Measurements from ENCODE around the gene BGN. TPM values are rescaled to one million over a fixed set of nuclear protein-coding genes. Genes with fewer than 3 reads are reported as not detected.
A peak's percentile ranks its signal among the peaks of the same experiment; 100 is the strongest.

Gene BGN
- total and polyA plus RNA-seq, 2 donors: 3.4 to 21.6 TPM

DNA sequence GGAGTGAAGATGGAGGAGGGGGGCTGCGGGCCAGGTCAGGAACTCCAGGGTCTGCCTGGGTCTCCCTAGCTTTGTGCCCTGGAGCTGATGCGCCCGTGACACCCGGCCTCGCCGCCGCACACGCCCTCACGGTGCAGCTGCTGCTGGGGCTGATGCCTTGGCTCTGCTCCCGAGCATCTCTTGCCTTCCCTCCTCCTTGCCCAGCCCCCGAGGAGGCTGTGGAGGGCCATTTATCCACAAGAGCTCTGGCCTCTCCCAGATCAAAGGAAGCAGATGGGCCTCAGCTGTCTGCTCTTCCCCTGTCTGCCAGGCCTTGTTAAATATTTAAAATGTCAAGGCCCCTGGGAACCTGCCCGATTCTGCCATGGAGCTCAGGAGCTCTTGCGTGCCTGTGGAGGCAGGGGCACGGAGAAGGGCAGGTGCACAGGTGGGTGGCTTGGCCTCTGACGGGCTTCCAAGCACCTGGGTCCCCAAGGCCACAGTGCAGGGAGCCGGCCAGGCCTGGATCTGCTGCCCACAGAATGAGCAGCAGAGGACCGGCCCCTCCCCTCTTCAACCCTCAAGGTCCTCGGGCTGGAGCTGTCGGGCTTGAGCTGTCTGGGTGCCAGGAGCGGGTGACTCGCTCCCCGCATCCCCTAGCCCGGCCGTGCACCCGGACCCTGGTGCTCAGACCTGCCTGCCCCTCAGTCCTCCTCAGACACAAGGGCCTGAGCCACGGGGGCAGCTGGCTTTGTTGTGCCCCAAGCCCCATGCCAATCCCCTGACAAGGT is 42.9 kb downstream of the BGN start:
- Histone ChIP-seq H3K4me3 (ENCODE audit: low read length in 2 of 2) (no peak overlapping the region), H3K9me3 (ENCODE audit: control insufficient read depth in 2 of 2, insufficient read depth in 1 of 2, low read length in 1 of 2) (no peaks in the 10 kb centered on the region), H3K27me3 (ENCODE audit: control insufficient read depth in 2 of 2, insufficient read depth in 1 of 2, low read length in 1 of 2) (peaks cover 3 to 14% of the 10 kb centered on the region in 2 donors), H3K27ac (ENCODE audit: low read depth in 1 of 2, low read length in 1 of 2) (no peak overlapping the region), H3K4me1 (ENCODE audit: control insufficient read depth in 2 of 2, insufficient read depth in 2 of 2, low read length in 2 of 2) (no peaks in the 10 kb centered on the region), H3K36me3 (ENCODE audit: control insufficient read depth in 2 of 2, insufficient read depth in 2 of 2, low read length in 1 of 2) (no peaks in the 10 kb centered on the region)
- 90% methylated on average over 26 of the region's 26 CpGs for WGBS
- DNase-seq (ENCODE audit: low read depth in 6 of 9, low spot score in 9 of 9): no peak

DNA sequence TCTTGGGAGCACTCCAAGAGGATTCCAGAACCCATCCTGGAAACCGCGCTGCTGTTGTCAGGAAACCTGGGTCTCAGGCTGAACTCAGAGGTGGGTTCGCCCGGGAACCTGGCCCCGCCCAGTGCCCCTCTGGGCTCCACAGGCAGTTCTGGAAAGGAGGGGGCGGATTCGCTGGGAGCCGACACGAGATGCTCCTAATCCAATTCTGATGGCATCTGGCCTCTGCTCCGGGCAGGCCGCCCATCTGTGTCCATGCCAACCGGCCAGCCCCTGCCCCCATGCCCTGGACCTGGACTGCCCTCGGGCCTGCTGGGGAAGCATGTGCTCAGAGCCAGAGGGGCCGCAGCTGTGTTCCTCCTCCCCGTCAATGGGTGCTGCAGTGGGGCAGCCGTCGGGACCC is 43.6 kb downstream of the BGN start:
- WGBS: 88% methylated on average over 17 of the region's 17 CpGs
- H3K27ac ChIP-seq (ENCODE audit: low read depth in 1 of 2, low read length in 1 of 2): no peak overlapping the region
- DNase-seq (ENCODE audit: low read depth in 6 of 9, low spot score in 9 of 9): no peak
- H3K27me3 ChIP-seq (ENCODE audit: control insufficient read depth in 2 of 2, insufficient read depth in 1 of 2, low read length in 1 of 2): peaks cover 3 to 14% of the 10 kb centered on the region in 2 donors
- H3K9me3 ChIP-seq (ENCODE audit: control insufficient read depth in 2 of 2, insufficient read depth in 1 of 2, low read length in 1 of 2): no peaks in the 10 kb centered on the region
- H3K36me3 ChIP-seq (ENCODE audit: control insufficient read depth in 2 of 2, insufficient read depth in 2 of 2, low read length in 1 of 2): no peaks in the 10 kb centered on the region
- no peak overlapping the region for H3K4me3 ChIP-seq (ENCODE audit: low read length in 2 of 2)
- no peaks in the 10 kb centered on the region for H3K4me1 ChIP-seq (ENCODE audit: control insufficient read depth in 2 of 2, insufficient read depth in 2 of 2, low read length in 2 of 2)

DNA sequence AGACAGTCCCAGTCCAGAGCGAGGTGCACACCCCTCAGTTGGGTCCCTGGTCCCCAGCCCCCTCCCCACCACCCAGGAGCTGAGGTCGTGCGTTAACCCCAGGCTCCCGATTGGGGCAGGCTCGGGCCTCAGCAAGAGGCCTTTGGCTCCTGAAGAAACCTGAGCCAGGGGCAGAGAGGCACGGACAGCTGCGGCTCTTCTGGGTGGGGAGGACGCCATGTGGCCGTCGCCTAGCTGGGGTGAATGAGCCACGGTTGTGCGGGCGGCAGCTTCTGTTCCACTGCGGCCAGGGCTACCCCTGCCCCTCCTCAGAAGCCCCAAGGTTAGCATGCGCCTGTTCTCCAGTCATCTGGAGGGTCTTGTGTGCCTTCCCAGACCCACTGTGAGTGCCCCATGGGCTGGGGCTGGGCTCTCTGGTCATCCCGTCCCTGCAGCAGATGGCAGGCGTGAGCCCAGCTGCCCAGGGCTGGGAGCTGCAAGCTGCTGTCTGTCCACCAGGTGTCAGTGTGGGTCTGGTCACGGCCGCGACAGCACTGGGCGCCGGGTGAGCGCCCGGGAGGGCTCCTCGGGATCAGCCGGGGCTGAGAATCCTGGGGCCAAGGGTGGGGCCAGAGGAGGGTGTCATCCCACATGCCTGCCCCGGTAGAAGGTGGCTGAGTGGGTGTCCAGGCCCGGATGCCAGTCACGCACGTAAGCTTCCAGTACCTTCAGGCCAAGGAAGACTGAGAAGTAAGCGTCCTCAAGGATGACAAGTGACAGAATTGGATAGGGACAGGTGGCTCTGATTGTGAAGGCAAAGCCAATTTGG is 44.6 kb downstream of the BGN start:
- Histone ChIP-seq H3K4me3 (ENCODE audit: low read length in 2 of 2) (no peak overlapping the region), H3K27me3 (ENCODE audit: control insufficient read depth in 2 of 2, insufficient read depth in 1 of 2, low read length in 1 of 2) (peaks cover 3 to 14% of the 10 kb centered on the region in 2 donors), H3K9me3 (ENCODE audit: control insufficient read depth in 2 of 2, insufficient read depth in 1 of 2, low read length in 1 of 2) (no peaks in the 10 kb centered on the region), H3K27ac (ENCODE audit: low read depth in 1 of 2, low read length in 1 of 2) (no peak overlapping the region), H3K4me1 (ENCODE audit: control insufficient read depth in 2 of 2, insufficient read depth in 2 of 2, low read length in 2 of 2) (no peaks in the 10 kb centered on the region), H3K36me3 (ENCODE audit: control insufficient read depth in 2 of 2, insufficient read depth in 2 of 2, low read length in 1 of 2) (no peaks in the 10 kb centered on the region)
- DNase-seq (ENCODE audit: low read depth in 6 of 9, low spot score in 9 of 9): peak in 7 of 9 donors; percentile 3 to 54 (median 8)
- WGBS: 41% methylated on average over 31 of the region's 31 CpGs

DNA sequence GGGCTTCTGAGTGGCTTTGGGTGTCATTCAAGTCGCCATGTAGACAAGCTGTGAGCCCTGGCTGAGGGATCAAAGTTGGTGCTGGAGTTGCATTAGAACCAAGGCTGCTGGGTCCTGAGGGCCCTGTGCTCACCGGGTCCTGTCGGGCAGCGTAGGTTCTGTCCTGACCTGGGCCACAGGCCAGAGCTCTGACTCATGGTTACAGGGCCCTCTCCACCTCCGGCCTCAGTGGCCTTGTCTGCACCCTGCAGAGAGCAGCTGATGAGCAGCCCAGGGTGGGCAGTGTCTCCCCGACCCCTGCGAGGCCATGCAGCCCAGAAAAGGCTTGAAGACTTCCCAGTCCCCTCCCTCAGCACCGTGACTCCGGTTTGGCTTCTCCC is 45.2 kb downstream of the BGN start:
- Histone ChIP-seq H3K27ac (ENCODE audit: low read depth in 1 of 2, low read length in 1 of 2) (no peak overlapping the region), H3K4me3 (ENCODE audit: low read length in 2 of 2) (no peak overlapping the region), H3K27me3 (ENCODE audit: control insufficient read depth in 2 of 2, insufficient read depth in 1 of 2, low read length in 1 of 2) (peaks cover 3 to 14% of the 10 kb centered on the region in 2 donors), H3K9me3 (ENCODE audit: control insufficient read depth in 2 of 2, insufficient read depth in 1 of 2, low read length in 1 of 2) (no peaks in the 10 kb centered on the region), H3K4me1 (ENCODE audit: control insufficient read depth in 2 of 2, insufficient read depth in 2 of 2, low read length in 2 of 2) (no peaks in the 10 kb centered on the region), H3K36me3 (ENCODE audit: control insufficient read depth in 2 of 2, insufficient read depth in 2 of 2, low read length in 1 of 2) (no peaks in the 10 kb centered on the region)
- WGBS: 84% methylated on average over 9 of the region's 9 CpGs
- no peak for DNase-seq (ENCODE audit: low read depth in 6 of 9, low spot score in 9 of 9)

DNA sequence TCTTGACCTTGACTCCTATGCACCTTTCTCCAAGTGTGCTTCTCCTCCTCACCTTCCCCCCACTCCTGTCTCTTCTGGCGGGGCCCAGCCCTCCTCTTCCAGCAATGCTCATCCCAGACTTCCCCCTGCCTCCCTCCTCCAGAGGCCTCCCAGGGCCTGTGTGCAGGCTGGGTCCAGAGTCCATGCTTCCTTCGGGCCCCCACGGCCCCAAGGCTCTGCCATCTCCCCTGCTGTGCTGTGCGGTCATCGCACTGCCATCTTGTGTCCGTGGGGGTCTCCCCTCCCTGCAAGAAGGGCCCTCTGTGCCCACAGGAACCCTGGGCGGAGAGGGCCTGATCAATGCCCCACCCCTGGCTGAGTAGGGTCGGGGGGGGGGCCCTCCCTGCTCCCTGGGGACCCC is 49.9 kb downstream of the BGN start:
- DNase-seq (ENCODE audit: low read depth in 6 of 9, low spot score in 9 of 9): no peak
- H3K4me3 ChIP-seq (ENCODE audit: low read length in 2 of 2): no peak overlapping the region
- WGBS: 90% methylated on average over 8 of the region's 8 CpGs
- peaks cover 0 to 18% of the 10 kb centered on the region in 2 donors for H3K27me3 ChIP-seq (ENCODE audit: control insufficient read depth in 2 of 2, insufficient read depth in 1 of 2, low read length in 1 of 2)
- H3K27ac ChIP-seq (ENCODE audit: low read depth in 1 of 2, low read length in 1 of 2): no peak overlapping the region
- H3K4me1 ChIP-seq (ENCODE audit: control insufficient read depth in 2 of 2, insufficient read depth in 2 of 2, low read length in 2 of 2): no peaks in the 10 kb centered on the region
- H3K36me3 ChIP-seq (ENCODE audit: control insufficient read depth in 2 of 2, insufficient read depth in 2 of 2, low read length in 1 of 2): no peaks in the 10 kb centered on the region
- no peaks in the 10 kb centered on the region for H3K9me3 ChIP-seq (ENCODE audit: control insufficient read depth in 2 of 2, insufficient read depth in 1 of 2, low read length in 1 of 2)

DNA sequence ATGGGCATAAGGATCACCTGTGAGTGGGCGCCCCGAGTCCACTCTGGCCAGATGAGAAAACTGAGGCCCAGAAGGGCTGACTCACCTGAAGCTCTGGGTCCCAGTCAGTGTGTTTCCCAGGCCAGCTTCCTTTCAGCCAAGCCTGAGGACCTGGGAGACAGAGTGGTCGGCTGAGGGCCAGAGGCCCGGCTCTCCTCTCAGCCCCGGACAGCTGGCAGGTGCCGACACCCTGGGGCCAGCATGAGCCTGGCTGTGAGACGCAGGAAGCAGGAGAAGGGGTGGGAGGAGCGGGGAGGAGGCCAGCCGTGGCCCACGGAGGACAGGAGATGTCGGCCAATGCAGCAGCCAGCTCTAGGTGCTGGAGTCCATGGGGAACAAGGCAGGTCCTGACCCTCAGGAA is 51.6 kb downstream of the BGN start:
- no peak overlapping the region for H3K27ac ChIP-seq (ENCODE audit: low read depth in 1 of 2, low read length in 1 of 2)
- no peaks in the 10 kb centered on the region for H3K4me1 ChIP-seq (ENCODE audit: control insufficient read depth in 2 of 2, insufficient read depth in 2 of 2, low read length in 2 of 2)
- no peaks in the 10 kb centered on the region for H3K36me3 ChIP-seq (ENCODE audit: control insufficient read depth in 2 of 2, insufficient read depth in 2 of 2, low read length in 1 of 2)
- 94% methylated on average over 11 of the region's 11 CpGs for WGBS
- H3K9me3 ChIP-seq (ENCODE audit: control insufficient read depth in 2 of 2, insufficient read depth in 1 of 2, low read length in 1 of 2): no peaks in the 10 kb centered on the region
- no peak overlapping the region for H3K4me3 ChIP-seq (ENCODE audit: low read length in 2 of 2)
- peaks cover 0 to 12% of the 10 kb centered on the region in 2 donors for H3K27me3 ChIP-seq (ENCODE audit: control insufficient read depth in 2 of 2, insufficient read depth in 1 of 2, low read length in 1 of 2)
- DNase-seq (ENCODE audit: low read depth in 6 of 9, low spot score in 9 of 9): no peak

DNA sequence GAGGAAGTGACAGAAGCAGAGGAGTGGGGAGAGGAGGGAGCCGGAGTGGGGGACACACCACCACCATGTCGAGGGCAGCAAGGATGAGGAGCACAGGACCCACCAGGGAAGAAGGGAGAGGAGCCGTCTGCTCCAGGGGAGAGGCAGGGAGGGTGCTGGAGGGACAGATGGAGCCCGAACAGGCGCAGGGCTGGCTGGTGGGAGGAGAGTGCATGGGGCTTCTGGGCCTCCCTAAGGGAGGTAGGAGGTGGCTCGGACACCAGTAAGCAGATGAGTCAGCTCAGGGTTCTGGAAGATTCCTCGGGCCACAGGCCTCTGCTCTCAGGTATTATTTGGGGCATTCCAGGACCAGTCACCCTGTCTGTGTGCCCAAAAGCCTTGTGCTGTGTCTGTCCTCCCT is 52.4 kb downstream of the BGN start:
- peaks cover 0 to 12% of the 10 kb centered on the region in 2 donors for H3K27me3 ChIP-seq (ENCODE audit: control insufficient read depth in 2 of 2, insufficient read depth in 1 of 2, low read length in 1 of 2)
- H3K36me3 ChIP-seq (ENCODE audit: control insufficient read depth in 2 of 2, insufficient read depth in 2 of 2, low read length in 1 of 2): no peaks in the 10 kb centered on the region
- H3K4me3 ChIP-seq (ENCODE audit: low read length in 2 of 2): no peak overlapping the region
- H3K4me1 ChIP-seq (ENCODE audit: control insufficient read depth in 2 of 2, insufficient read depth in 2 of 2, low read length in 2 of 2): no peaks in the 10 kb centered on the region
- no peaks in the 10 kb centered on the region for H3K9me3 ChIP-seq (ENCODE audit: control insufficient read depth in 2 of 2, insufficient read depth in 1 of 2, low read length in 1 of 2)
- no peak for DNase-seq (ENCODE audit: low read depth in 6 of 9, low spot score in 9 of 9)
- 74% methylated on average over 7 of the region's 7 CpGs for WGBS
- no peak overlapping the region for H3K27ac ChIP-seq (ENCODE audit: low read depth in 1 of 2, low read length in 1 of 2)

DNA sequence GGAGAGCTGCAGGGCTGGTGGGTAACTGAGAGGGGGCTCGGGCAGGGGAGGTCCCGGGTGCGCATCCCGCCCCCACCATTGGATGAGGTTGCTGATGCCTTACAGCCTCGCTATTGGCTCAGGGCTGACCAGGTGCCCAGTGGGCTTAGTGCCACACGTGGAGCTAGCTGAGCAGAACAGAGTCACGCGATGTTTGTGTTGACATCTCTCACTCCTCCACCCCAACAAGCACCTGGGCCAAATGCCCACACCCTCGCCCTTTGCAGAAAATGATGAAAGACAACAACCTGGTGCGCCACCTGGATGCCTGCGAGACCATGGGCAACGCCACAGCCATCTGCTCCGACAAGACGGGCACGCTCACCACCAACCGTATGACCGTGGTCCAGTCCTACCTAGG is 54.5 kb downstream of the BGN start:
- no peak for DNase-seq (ENCODE audit: low read depth in 6 of 9, low spot score in 9 of 9)
- Histone ChIP-seq H3K27ac (ENCODE audit: low read depth in 1 of 2, low read length in 1 of 2) (no peak overlapping the region), H3K4me1 (ENCODE audit: control insufficient read depth in 2 of 2, insufficient read depth in 2 of 2, low read length in 2 of 2) (no peaks in the 10 kb centered on the region), H3K36me3 (ENCODE audit: control insufficient read depth in 2 of 2, insufficient read depth in 2 of 2, low read length in 1 of 2) (no peaks in the 10 kb centered on the region), H3K9me3 (ENCODE audit: control insufficient read depth in 2 of 2, insufficient read depth in 1 of 2, low read length in 1 of 2) (no peaks in the 10 kb centered on the region), H3K4me3 (ENCODE audit: low read length in 2 of 2) (no peak overlapping the region), H3K27me3 (ENCODE audit: control insufficient read depth in 2 of 2, insufficient read depth in 1 of 2, low read length in 1 of 2) (peaks cover 0 to 13% of the 10 kb centered on the region in 2 donors)
- 94% methylated on average over 17 of the region's 17 CpGs for WGBS

DNA sequence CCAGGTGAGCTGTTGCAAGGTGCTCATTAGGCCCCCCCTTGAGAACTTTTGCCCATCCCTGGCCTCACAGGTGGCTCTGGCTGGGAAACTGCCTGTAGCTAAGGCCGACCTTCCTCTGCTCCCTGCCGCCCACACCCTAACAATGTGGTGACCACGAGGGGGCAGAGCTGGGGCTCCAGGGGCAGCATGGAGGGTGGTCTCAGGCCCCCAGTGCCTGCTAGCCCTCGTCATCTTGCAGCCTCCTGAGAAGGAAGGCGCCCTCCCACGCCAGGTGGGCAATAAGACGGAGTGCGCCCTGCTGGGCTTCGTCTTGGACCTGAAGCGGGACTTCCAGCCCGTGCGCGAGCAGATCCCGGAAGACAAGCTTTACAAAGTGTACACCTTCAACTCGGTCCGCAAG is 55.0 kb downstream of the BGN start:
- WGBS: 89% methylated on average over 16 of the region's 16 CpGs
- Histone ChIP-seq H3K4me3 (ENCODE audit: low read length in 2 of 2) (no peak overlapping the region), H3K27ac (ENCODE audit: low read depth in 1 of 2, low read length in 1 of 2) (no peak overlapping the region), H3K36me3 (ENCODE audit: control insufficient read depth in 2 of 2, insufficient read depth in 2 of 2, low read length in 1 of 2) (no peaks in the 10 kb centered on the region), H3K9me3 (ENCODE audit: control insufficient read depth in 2 of 2, insufficient read depth in 1 of 2, low read length in 1 of 2) (no peaks in the 10 kb centered on the region), H3K4me1 (ENCODE audit: control insufficient read depth in 2 of 2, insufficient read depth in 2 of 2, low read length in 2 of 2) (no peaks in the 10 kb centered on the region), H3K27me3 (ENCODE audit: control insufficient read depth in 2 of 2, insufficient read depth in 1 of 2, low read length in 1 of 2) (peaks cover 0 to 13% of the 10 kb centered on the region in 2 donors)
- no peak for DNase-seq (ENCODE audit: low read depth in 6 of 9, low spot score in 9 of 9)
